LNCAP (cell line): ENCODE data around the gene ABHD17A.

Source experiments
- TF ChIP-seq, protein P1 (sequence below): fragments of 450-650 bp; IDR thresholded peaks from 2 replicates; pipeline ENCODE4 v1.5.1; 2017; ENCODE audit warnings: mild to moderate bottlenecking

Gene ABHD17A

GRCh38 chr19:1862068-1862423 is 23.2 kb downstream of the ABHD17A start:
- TF ChIP-seq, protein P1, sequence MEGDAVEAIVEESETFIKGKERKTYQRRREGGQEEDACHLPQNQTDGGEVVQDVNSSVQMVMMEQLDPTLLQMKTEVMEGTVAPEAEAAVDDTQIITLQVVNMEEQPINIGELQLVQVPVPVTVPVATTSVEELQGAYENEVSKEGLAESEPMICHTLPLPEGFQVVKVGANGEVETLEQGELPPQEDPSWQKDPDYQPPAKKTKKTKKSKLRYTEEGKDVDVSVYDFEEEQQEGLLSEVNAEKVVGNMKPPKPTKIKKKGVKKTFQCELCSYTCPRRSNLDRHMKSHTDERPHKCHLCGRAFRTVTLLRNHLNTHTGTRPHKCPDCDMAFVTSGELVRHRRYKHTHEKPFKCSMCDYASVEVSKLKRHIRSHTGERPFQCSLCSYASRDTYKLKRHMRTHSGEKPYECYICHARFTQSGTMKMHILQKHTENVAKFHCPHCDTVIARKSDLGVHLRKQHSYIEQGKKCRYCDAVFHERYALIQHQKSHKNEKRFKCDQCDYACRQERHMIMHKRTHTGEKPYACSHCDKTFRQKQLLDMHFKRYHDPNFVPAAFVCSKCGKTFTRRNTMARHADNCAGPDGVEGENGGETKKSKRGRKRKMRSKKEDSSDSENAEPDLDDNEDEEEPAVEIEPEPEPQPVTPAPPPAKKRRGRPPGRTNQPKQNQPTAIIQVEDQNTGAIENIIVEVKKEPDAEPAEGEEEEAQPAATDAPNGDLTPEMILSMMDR: no peak

GRCh38 chr19:1861599-1862031 is 23.7 kb downstream of the ABHD17A start:
- TF ChIP-seq, protein P1: no peak

DNA sequence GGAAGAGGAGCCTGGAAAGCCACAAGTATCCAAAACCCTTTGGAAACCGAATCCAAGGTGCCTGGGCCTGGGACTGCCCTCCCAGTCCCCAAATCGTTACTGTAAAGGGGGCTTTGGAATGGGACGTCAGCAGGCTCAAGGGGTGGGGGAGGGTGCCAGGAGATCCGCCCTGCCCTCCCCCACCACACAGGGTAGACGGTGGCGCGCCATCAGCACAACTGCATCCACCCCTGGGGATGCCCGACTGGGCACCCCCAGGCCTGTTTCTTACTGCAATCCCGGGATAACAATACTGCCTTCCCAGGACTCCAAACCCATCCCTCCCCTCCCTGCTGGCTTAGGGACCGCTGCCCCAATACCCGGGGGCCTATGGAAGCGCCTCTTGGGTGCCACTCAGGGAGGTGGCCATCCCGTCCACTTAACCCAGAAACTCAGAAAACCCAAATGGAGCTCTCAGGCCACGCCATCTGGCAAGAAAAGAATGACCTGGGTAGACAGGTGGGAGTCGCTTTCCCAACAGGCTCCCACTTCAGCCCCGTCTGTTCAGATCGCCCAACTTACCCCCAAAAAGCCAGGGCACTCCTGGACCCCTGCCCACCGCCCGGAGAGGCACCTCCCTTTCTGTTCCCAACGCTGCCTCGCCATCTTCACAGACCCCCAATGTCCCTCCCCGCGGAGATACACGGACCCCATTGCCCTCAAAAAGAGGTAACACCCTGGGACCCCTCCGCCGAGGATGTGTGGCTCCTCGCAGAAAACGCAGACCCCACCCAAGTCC is 24.3 kb downstream of the ABHD17A start:
- TF ChIP-seq, protein P1: no peak

DNA sequence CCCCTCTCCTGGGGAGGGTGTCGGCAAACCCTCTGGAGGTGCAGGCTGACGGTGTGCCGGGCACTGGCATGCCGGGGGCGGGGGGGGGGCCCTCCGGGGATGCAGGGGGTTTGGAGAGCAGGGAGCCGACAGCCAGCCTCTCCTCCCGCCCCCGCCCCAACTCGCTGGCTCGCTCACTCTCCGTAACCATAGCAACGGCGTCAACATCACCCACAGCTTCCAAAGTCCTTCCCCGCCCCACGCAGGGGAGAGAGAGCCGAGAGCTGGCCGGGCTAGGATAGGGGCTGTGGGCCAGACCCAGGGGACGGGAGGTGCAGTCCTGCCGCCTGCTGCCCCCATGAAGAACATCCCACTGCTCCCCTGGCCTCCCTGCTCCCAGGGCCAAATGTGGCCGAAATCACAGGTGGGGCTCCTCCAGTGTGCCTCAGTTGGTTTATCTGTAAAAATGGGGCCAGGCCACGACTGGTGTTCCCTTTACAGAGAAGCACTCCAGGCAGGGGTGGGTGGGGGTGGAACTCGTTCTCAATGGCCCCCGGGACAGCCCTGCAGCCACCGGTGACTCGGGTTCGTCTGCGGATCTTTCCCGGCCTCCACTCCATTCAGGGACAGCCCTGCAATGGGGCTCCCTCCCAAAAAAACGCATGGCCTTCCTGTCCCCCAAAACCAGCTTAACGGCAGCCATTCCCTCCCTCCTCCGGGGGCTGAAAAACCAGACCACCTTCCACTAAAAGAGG is 25.1 kb downstream of the ABHD17A start:
- TF ChIP-seq, protein P1: no peak

GRCh38 chr19:1859331-1859781 is 25.9 kb downstream of the ABHD17A start:
- TF ChIP-seq, protein P1: no peak

GRCh38 chr19:1858412-1859081 is 26.7 kb downstream of the ABHD17A start:
- TF ChIP-seq, protein P1: no peak

GRCh38 chr19:1857648-1858326 is 27.5 kb downstream of the ABHD17A start:
- TF ChIP-seq, protein P1: no peak
